ENCODE measurements around the gene CTAGE4. TPM values are rescaled to one million over a fixed set of nuclear protein-coding genes. Genes with fewer than 3 reads are reported as not detected.
"Not testable (repeated sequence)": the region's sequence is repeated elsewhere in the genome, so short reads cannot be mapped to it uniquely, and the experiment has no call there.

CTAGE4 gene
- total RNA-seq, 2 experiments from 2014 or later: 0.87 to 1.6 TPM

DNA sequence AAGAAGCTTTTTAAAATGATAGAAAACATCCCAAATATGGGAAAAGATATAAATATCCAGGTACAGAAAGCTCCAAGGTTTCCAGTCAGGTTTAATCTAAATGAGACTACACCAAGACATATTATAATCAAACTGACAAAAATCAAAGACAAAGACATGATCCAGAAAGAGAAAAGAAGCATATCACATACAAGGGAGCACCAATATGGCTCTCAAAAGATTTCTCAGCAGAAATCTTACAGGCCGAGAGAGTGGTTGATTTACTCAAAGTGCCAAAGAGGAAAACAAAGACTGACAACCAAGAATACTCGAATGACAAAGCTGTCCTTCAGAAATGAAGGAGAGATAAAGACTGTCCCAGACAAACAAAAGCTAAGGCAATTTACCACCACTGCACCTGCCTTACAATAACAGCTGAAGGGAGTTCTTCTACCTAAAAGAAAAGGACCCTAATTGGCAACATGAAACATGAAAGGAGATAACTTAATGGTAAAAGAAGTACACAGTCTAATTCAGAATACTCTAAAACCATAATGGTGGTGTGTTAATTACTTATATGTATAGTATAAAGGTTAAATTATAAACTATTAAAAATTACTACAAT lies 34.9 kb upstream of the CTAGE4 start:
- intact Hi-C loops (cut with micrococcal nuclease): no loop called here
- no peaks in the 10 kb centered on the region for H3K4me1 Mint-ChIP-seq (ENCODE audit: low read depth)
- DNase-seq: no peak
- TF ChIP-seq CTCF (IDR thresholded peaks at IDR 0.05): no peak
- peaks cover 6% of the 10 kb centered on the region for H3K36me3 Mint-ChIP-seq (ENCODE audit: low read depth)
- ChIA-PET CTCF (interaction anchor here (1.7 kb wide), 1 partner anchor 20 kb away, joined by 6 read pairs; no protein-coding TSS in a partner anchor), POLR2A (no interaction called here)
- no peak overlapping the region for H3K4me3 Mint-ChIP-seq
- no peak for ATAC-seq
- no peak overlapping the region for H3K27ac Mint-ChIP-seq
- peaks cover 11% of the 10 kb centered on the region for H3K27me3 Mint-ChIP-seq
- peaks cover 22% of the 10 kb centered on the region for H3K9me3 Mint-ChIP-seq

DNA sequence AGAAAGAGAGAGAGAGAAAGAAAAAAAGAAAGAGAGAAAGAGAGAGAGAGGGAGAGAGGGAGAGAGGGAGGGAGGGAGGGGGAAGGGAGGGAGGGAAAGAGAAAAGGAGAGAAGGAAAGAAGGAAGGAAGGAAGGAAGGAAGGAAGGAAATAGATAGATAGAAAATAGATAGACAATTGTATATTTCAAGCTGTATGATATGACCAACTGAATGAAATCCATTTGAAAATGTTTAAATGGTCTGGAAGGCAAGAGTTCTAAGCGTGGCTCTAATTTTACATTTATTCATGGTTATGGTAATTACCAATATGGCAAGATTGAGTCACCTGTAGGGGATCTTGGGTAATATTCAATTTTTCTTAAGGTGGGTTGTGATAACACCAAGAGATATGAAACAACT lies 24.4 kb upstream of the CTAGE4 start:
- POLR2A ChIA-PET: no interaction called here
- CTCF ChIA-PET: no interaction called here
- Mint-ChIP-seq H3K4me1 (ENCODE audit: low read depth) (no peaks in the 10 kb centered on the region), H3K27me3 (peaks cover 9% of the 10 kb centered on the region), H3K9me3 (no peaks in the 10 kb centered on the region), H3K4me3 (no peak overlapping the region), H3K27ac (no peak overlapping the region), H3K36me3 (ENCODE audit: low read depth) (no peaks in the 10 kb centered on the region)
- no peak for TF ChIP-seq CTCF (IDR thresholded peaks at IDR 0.05)
- intact Hi-C loops (cut with micrococcal nuclease): no loop called here
- ATAC-seq (no peak), DNase-seq (no peak)

- H3K4me3 Mint-ChIP-seq: no peak overlapping the region
- ATAC-seq (no peak), DNase-seq (no peak)
- intact Hi-C loops (cut with micrococcal nuclease): no loop called here
- no peaks in the 10 kb centered on the region for H3K36me3 Mint-ChIP-seq (ENCODE audit: low read depth)
- no peaks in the 10 kb centered on the region for H3K9me3 Mint-ChIP-seq
- no peak for TF ChIP-seq CTCF (IDR thresholded peaks at IDR 0.05)
- no peaks in the 10 kb centered on the region for H3K4me1 Mint-ChIP-seq (ENCODE audit: low read depth)
- CTCF ChIA-PET: interaction anchor here (0.6 to 2.0 kb wide), 3 partner anchors 13 to 940 kb away, joined by 3 to 5 read pairs (median 5); no protein-coding TSS in a partner anchor
- POLR2A ChIA-PET: interaction anchor here (0.6 kb wide), 1 partner anchor 682 kb away, joined by 3 read pairs; no protein-coding TSS in a partner anchor
- peaks cover 12% of the 10 kb centered on the region for H3K27me3 Mint-ChIP-seq
- H3K27ac Mint-ChIP-seq: no peak overlapping the region
Observed at GRCh38 chr7:144164784-144165183, 18.5 kb upstream of the CTAGE4 start.

DNA sequence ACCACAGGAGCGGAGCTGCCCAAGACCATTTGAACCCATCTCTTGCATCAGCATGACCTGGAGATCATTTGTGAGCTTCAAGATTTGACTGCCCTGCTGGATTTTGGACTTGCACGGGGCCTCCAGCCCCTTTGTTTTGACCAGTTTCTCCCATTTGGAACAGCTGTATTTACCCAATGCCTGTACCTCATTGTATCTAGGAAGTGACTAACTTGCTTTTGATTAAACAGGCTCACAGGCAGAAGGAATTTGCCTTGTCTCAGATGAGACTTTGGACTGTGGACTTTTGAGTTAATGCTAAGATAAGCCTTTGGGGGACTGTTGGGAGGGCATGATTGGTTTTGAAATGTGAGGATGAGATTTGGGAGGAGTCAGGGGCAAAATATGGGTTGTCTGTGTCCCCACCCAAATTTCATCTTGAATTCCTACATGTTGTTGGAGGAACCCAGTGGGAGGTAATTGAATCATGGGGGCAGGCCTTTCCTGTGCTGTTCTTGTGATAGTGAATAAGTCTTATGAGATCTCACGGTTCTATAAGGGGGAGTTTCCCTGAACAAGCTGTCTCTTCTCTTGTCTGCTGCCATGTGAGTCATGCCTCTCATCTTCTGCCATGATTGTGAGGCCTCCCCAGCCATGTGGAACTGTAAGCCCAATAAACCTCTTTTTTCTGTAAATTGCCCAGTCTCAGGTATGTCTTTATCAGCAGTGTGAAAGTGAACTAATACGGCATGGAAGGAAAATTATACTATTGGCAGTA lies 11.5 kb upstream of the CTAGE4 start:
- H3K27ac Mint-ChIP-seq; POLR2A ChIA-PET; H3K4me3 Mint-ChIP-seq; H3K27me3 Mint-ChIP-seq; H3K36me3 Mint-ChIP-seq (ENCODE audit: low read depth); H3K4me1 Mint-ChIP-seq (ENCODE audit: low read depth); H3K9me3 Mint-ChIP-seq; DNase-seq; ATAC-seq; intact Hi-C loops (cut with micrococcal nuclease); CTCF ChIA-PET: not testable (repeated sequence)

GRCh38 chr7:144174613-144175012 lies 8.7 kb upstream of the CTAGE4 start:
- CTCF ChIA-PET: no interaction called here
- POLR2A ChIA-PET: no interaction called here
- peaks cover 10% of the 10 kb centered on the region for H3K9me3 Mint-ChIP-seq
- no peak overlapping the region for H3K27ac Mint-ChIP-seq
- peaks cover 4% of the 10 kb centered on the region for H3K27me3 Mint-ChIP-seq
- ATAC-seq: no peak
- H3K36me3 Mint-ChIP-seq (ENCODE audit: low read depth): no peaks in the 10 kb centered on the region
- no peak for DNase-seq
- intact Hi-C loops (cut with micrococcal nuclease): no loop called here
- no peak overlapping the region for H3K4me3 Mint-ChIP-seq
- H3K4me1 Mint-ChIP-seq (ENCODE audit: low read depth): no peaks in the 10 kb centered on the region
- no peak for TF ChIP-seq CTCF (IDR thresholded peaks at IDR 0.05)

Data from activated CD8-positive, alpha-beta T cell treated with anti-CD3 and anti-CD28 coated beads for 36 hours (primary cell).